BJ (cell line): Measurements from ENCODE around the gene SERPINH1. TPM values are rescaled to one million over a fixed set of nuclear protein-coding genes. Genes with fewer than 3 reads are reported as not detected.

Experiments
- CTCF ChIA-PET: fragments of 350-600 bp; formaldehyde crosslinking; extraction: SDS; loops from one replicate; lab custom pipeline; 2021; ENCODE audit warnings: antibody characterized with exemption, inconsistent platforms; lab: Yijun Ruan, JAX
- POLR2A ChIA-PET: fragments of 300-600 bp; sonication (Branson Sonifier 250); formaldehyde crosslinking; extraction: SDS; loops from one replicate; lab custom pipeline; 2021; ENCODE audit warnings: antibody characterized with exemption; lab: Charles Lee
- DNase-seq: peaks from one replicate; pipeline ENCODE4 v3.0.0-alpha.2; 2011; ENCODE audit warnings: low read depth
- H3K27me3 ChIP-seq: 2 replicates; pipeline ENCODE4 v1.6.0; 2011; ENCODE audit warnings: low read length; ENCODE audit not compliant: control insufficient read depth, insufficient read depth
- H3K36me3 ChIP-seq: 2 replicates; pipeline ENCODE4 v1.5.1; 2011; ENCODE audit warnings: low read length; ENCODE audit not compliant: control insufficient read depth, insufficient read depth
- H3K4me3 ChIP-seq: 2 replicates; pipeline ENCODE4 v1.5.1; 2011; ENCODE audit warnings: low read depth, mild to moderate bottlenecking, control low read depth, low read length
- CTCF ChIP-seq: IDR thresholded peaks from 2 replicates; pipeline ENCODE4 v1.5.1; 2011; ENCODE audit warnings: low read depth, mild to moderate bottlenecking, control low read depth, inconsistent platforms, low read length, moderate library complexity; ENCODE audit not compliant: insufficient read depth
- polyA plus RNA-seq: library from polyadenylated mRNA; depleted of rRNA; stranded (reverse); fragments of >200 nt; gene quantifications from 2 replicates; pipeline ENCODE4 v1.2.3, GENCODE V29; 2011

Gene SERPINH1
- polyA plus RNA-seq, 1 experiment, result 1,604 TPM

GRCh38 chr11:75598264-75598663 lies 36.2 kb downstream of the SERPINH1 start:
- POLR2A ChIA-PET, result no interaction called here
- peaks cover 2% of the 10 kb centered on the region for H3K27me3 ChIP-seq
- H3K36me3 ChIP-seq, result no peaks in the 10 kb centered on the region

GRCh38 chr11:75598900-75599299 lies 36.8 kb downstream of the SERPINH1 start:
- CTCF ChIA-PET, result interaction anchor here (0.6 to 2.0 kb wide), 7 partner anchors 10 to 117 kb away, joined by 3 to 8 read pairs (median 3); partner anchors contain the start of gene MAP6
- peaks cover 2% of the 10 kb centered on the region for H3K27me3 ChIP-seq
- no peaks in the 10 kb centered on the region for H3K36me3 ChIP-seq
- no peak for TF ChIP-seq CTCF
- no peak overlapping the region for H3K4me3 ChIP-seq
- DNase-seq, result no peak
- POLR2A ChIA-PET, result no interaction called here

More at GRCh38 chr11:75598264-75598663, 36.2 kb downstream of the SERPINH1 start:
- TF ChIP-seq CTCF, result no peak
- no peak for DNase-seq
- CTCF ChIA-PET, result interaction anchor here (0.9 to 2.0 kb wide), 7 partner anchors 10 to 116 kb away, joined by 3 to 8 read pairs (median 4); no protein-coding TSS in a partner anchor
- no peak overlapping the region for H3K4me3 ChIP-seq

GRCh38 chr11:75600356-75600755 lies 38.3 kb downstream of the SERPINH1 start:
- Histone ChIP-seq H3K4me3 (no peak overlapping the region), H3K27me3 (peaks cover 2% of the 10 kb centered on the region), H3K36me3 (no peaks in the 10 kb centered on the region)
- DNase-seq, result no peak
- ChIA-PET POLR2A (no interaction called here), CTCF (interaction anchor here (1.1 kb wide), 1 partner anchor 12 kb away, joined by 3 read pairs; no protein-coding TSS in a partner anchor)
- TF ChIP-seq CTCF, result no peak

- Histone ChIP-seq H3K4me3 (no peak overlapping the region), H3K27me3 (peaks cover under 1% of the 10 kb centered on the region), H3K36me3 (no peaks in the 10 kb centered on the region)
- CTCF ChIA-PET, result interaction anchor here (1.1 to 1.2 kb wide), 2 partner anchors 13 to 24 kb away, joined by 3 to 5 read pairs; no protein-coding TSS in a partner anchor
- POLR2A ChIA-PET, result no interaction called here
- no peak for TF ChIP-seq CTCF
- DNase-seq, result no peak
Measured at GRCh38 chr11:75601494-75601893, 39.4 kb downstream of the SERPINH1 start.

GRCh38 chr11:75602951-75603350 lies 40.9 kb downstream of the SERPINH1 start:
- TF ChIP-seq CTCF, result no peak
- ChIA-PET CTCF (interaction anchor here (1.1 kb wide), 1 partner anchor 20 kb away, joined by 3 read pairs; no protein-coding TSS in a partner anchor), POLR2A (no interaction called here)
- H3K36me3 ChIP-seq, result no peaks in the 10 kb centered on the region
- H3K4me3 ChIP-seq, result no peak overlapping the region
- no peak for DNase-seq
- no peaks in the 10 kb centered on the region for H3K27me3 ChIP-seq
